Measurements from ENCODE around the gene ARHGAP42.

ARHGAP42 gene

GRCh38 chr11:101022256-101022655 lies 335.2 kb downstream of the ARHGAP42 start:
- DNase-seq (ENCODE audit: low spot score): no peak

- no peak for DNase-seq (ENCODE audit: low spot score)
Observed at GRCh38 chr11:101028644-101029043, 341.6 kb downstream of the ARHGAP42 start.

- DNase-seq (ENCODE audit: low spot score): no peak
Observed at GRCh38 chr11:101030015-101030414, 342.9 kb downstream of the ARHGAP42 start.

GRCh38 chr11:101030692-101031091 lies 343.6 kb downstream of the ARHGAP42 start:
- DNase-seq (ENCODE audit: low spot score): no peak

GRCh38 chr11:101031713-101032112 lies 344.6 kb downstream of the ARHGAP42 start:
- no peak for DNase-seq (ENCODE audit: low spot score)

GRCh38 chr11:101032991-101033390 lies 345.9 kb downstream of the ARHGAP42 start:
- DNase-seq (ENCODE audit: low spot score): no peak

GRCh38 chr11:101034076-101034475 lies 347.0 kb downstream of the ARHGAP42 start:
- DNase-seq (ENCODE audit: low spot score): no peak

GRCh38 chr11:101035872-101036271 lies 348.8 kb downstream of the ARHGAP42 start:
- DNase-seq (ENCODE audit: low spot score): no peak

Measured in hematopoietic multipotent progenitor cell treated with erythropoietin and hydrocortisone succinate and interleukin-3 and kit ligand, for 15 days (in vitro differentiated cells).